Astrocyte (in vitro differentiated cells and primary cell): ENCODE measurements around the gene EMC8.

Experiments used
- CTCF ChIP-seq: IDR thresholded peaks from 2 replicates; pipeline ENCODE4 v1.5.1; 2011; ENCODE audit warnings: low read depth, mild to moderate bottlenecking, inconsistent platforms, low read length, moderate library complexity; ENCODE audit not compliant: insufficient read depth
- EZH2 ChIP-seq: IDR thresholded peaks from 2 replicates; pipeline ENCODE4 v1.6.1; 2012; ENCODE audit warnings: mild to moderate bottlenecking, low read length, inconsistent platforms; ENCODE audit not compliant: insufficient read depth

DNA sequence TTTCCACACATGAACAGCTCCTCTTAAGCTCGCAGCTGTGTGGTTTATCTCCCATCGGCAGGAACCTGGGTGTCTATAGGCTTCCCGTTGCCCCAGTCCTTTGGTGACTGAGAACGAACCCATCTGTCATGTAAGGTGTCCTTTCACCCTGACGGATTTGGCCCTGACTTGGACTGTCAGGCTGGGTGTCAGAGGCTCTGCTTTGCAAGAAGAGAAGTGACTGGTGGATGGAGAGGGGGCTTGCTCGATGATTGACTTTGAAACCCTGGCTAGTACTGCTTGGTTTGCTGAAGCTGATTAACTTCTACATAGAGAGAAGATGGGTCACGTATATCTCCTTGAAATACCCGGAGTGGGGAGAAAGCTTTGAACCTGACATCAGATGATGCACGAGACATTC, 43.1 kb upstream of the EMC8 start:
- TF ChIP-seq CTCF (no peak), EZH2 (no peak)
